ENCODE results near the gene CFAP99. TPM values are rescaled to one million over a fixed set of nuclear protein-coding genes. Genes with fewer than 3 reads are reported as not detected.

Gene CFAP99
- total RNA-seq, 1 experiment from 2014 or later, result 0.16 TPM

GRCh38 chr4:2387829-2388228 lies 30.9 kb upstream of the CFAP99 start:
- peaks cover 3% of the 10 kb centered on the region for H3K36me3 Mint-ChIP-seq (ENCODE audit: insufficient read depth, unreplicated experiment)
- BruUV-seq (replicated peaks), result no TSS peak
- no peaks in the 10 kb centered on the region for H3K9me3 Mint-ChIP-seq (ENCODE audit: unreplicated experiment)
- H3K4me1 Mint-ChIP-seq (ENCODE audit: insufficient read depth, unreplicated experiment), result peaks cover 3% of the 10 kb centered on the region
- POLR2A ChIA-PET, result interaction anchor here (0.6 kb wide), 1 partner anchor 98 kb away, joined by 3 read pairs; no protein-coding TSS in a partner anchor
- H3K27ac Mint-ChIP-seq (ENCODE audit: low read depth, unreplicated experiment), result no peak overlapping the region
- DNase-seq (ENCODE audit: unreplicated experiment), result no peak
- H3K4me3 Mint-ChIP-seq (ENCODE audit: unreplicated experiment), result no peak overlapping the region
- intact Hi-C loops (cut with micrococcal nuclease), result no loop called here
- H3K27me3 Mint-ChIP-seq (ENCODE audit: insufficient read depth, unreplicated experiment), result no peaks in the 10 kb centered on the region
- no peak for TF ChIP-seq CTCF (IDR thresholded peaks at IDR 0.05; ENCODE audit: unreplicated experiment)
- CTCF ChIA-PET, result interaction anchor here (0.6 to 0.9 kb wide), 2 partner anchors 70 to 1140 kb away, joined by 3 read pairs; no protein-coding TSS in a partner anchor

GRCh38 chr4:2388429-2389182 lies 30.1 kb upstream of the CFAP99 start:
- Mint-ChIP-seq H3K27me3 (ENCODE audit: insufficient read depth, unreplicated experiment) (no peaks in the 10 kb centered on the region), H3K4me3 (ENCODE audit: unreplicated experiment) (no peak overlapping the region), H3K4me1 (ENCODE audit: insufficient read depth, unreplicated experiment) (peaks cover 3% of the 10 kb centered on the region), H3K36me3 (ENCODE audit: insufficient read depth, unreplicated experiment) (no peaks in the 10 kb centered on the region), H3K27ac (ENCODE audit: low read depth, unreplicated experiment) (no peak overlapping the region), H3K9me3 (ENCODE audit: unreplicated experiment) (no peaks in the 10 kb centered on the region)
- no peak for DNase-seq (ENCODE audit: unreplicated experiment)
- no TSS peak for BruUV-seq (replicated peaks)
- TF ChIP-seq CTCF (IDR thresholded peaks at IDR 0.05; ENCODE audit: unreplicated experiment), result no peak
- ChIA-PET POLR2A (interaction anchor here (0.6 kb wide), 1 partner anchor 99 kb away, joined by 3 read pairs; no protein-coding TSS in a partner anchor), CTCF (interaction anchor here (0.6 to 0.9 kb wide), 2 partner anchors 71 to 1141 kb away, joined by 3 read pairs; no protein-coding TSS in a partner anchor)
- intact Hi-C loops (cut with micrococcal nuclease), result no loop called here

GRCh38 chr4:2389691-2390090 lies 29.1 kb upstream of the CFAP99 start:
- POLR2A ChIA-PET, result no interaction called here
- TF ChIP-seq CTCF (IDR thresholded peaks at IDR 0.05; ENCODE audit: unreplicated experiment), result no peak
- no peaks in the 10 kb centered on the region for H3K27me3 Mint-ChIP-seq (ENCODE audit: insufficient read depth, unreplicated experiment)
- CTCF ChIA-PET, result no interaction called here
- BruUV-seq (replicated peaks), result no TSS peak
- peaks cover 3% of the 10 kb centered on the region for H3K4me1 Mint-ChIP-seq (ENCODE audit: insufficient read depth, unreplicated experiment)
- intact Hi-C loops (cut with micrococcal nuclease), result no loop called here
- H3K9me3 Mint-ChIP-seq (ENCODE audit: unreplicated experiment), result no peaks in the 10 kb centered on the region
- H3K27ac Mint-ChIP-seq (ENCODE audit: low read depth, unreplicated experiment), result no peak overlapping the region
- no peaks in the 10 kb centered on the region for H3K36me3 Mint-ChIP-seq (ENCODE audit: insufficient read depth, unreplicated experiment)
- no peak for DNase-seq (ENCODE audit: unreplicated experiment)
- H3K4me3 Mint-ChIP-seq (ENCODE audit: unreplicated experiment), result no peak overlapping the region

- Mint-ChIP-seq H3K9me3 (ENCODE audit: unreplicated experiment) (no peaks in the 10 kb centered on the region), H3K4me3 (ENCODE audit: unreplicated experiment) (no peak overlapping the region), H3K27me3 (ENCODE audit: insufficient read depth, unreplicated experiment) (no peaks in the 10 kb centered on the region), H3K27ac (ENCODE audit: low read depth, unreplicated experiment) (no peak overlapping the region), H3K36me3 (ENCODE audit: insufficient read depth, unreplicated experiment) (no peaks in the 10 kb centered on the region), H3K4me1 (ENCODE audit: insufficient read depth, unreplicated experiment) (peaks cover 8% of the 10 kb centered on the region)
- TF ChIP-seq CTCF (IDR thresholded peaks at IDR 0.05; ENCODE audit: unreplicated experiment), result no peak
- intact Hi-C loops (cut with micrococcal nuclease), result no loop called here
- POLR2A ChIA-PET, result no interaction called here
- CTCF ChIA-PET, result no interaction called here
- BruUV-seq (replicated peaks), result no TSS peak
- no peak for DNase-seq (ENCODE audit: unreplicated experiment)
Measured at GRCh38 chr4:2390146-2390545, 28.6 kb upstream of the CFAP99 start.

Data from MCF 10A (cell line).